H1 (cell line): ENCODE measurements around the gene PTPRD. TPM values are rescaled to one million over a fixed set of nuclear protein-coding genes. Genes with fewer than 3 reads are reported as not detected.

Experiments
- CTCF ChIA-PET: fragments of 300-600 bp; sonication (Branson Sonifier 250); formaldehyde crosslinking; loops from one replicate; lab custom pipeline; 2021; ENCODE audit not compliant: partially characterized antibody; lab: Charles Lee
- POLR2A ChIA-PET: fragments of 300-600 bp; sonication (Branson Sonifier 250); formaldehyde crosslinking; loops from one replicate; lab custom pipeline; 2021; ENCODE audit warnings: inconsistent platforms; ENCODE audit not compliant: partially characterized antibody; lab: Charles Lee
- DNase-seq, 2 experiments: peaks; one replicate each; pipeline versions ENCODE4 v3.0.0 to v3.0.0-alpha.2; 2010 to 2022; ENCODE audit warnings: low spot score in 2 of 2, low read depth in 1 of 2, mixed read lengths in 1 of 2
- FAIRE-seq: peaks from 2 replicates; lab custom pipeline; 2011; peaks lifted over from hg19 to GRCh38; lab: Jason Lieb, UNC
- H2AFZ ChIP-seq: 2 replicates; pipeline ENCODE4 v1.8.1; 2012; ENCODE audit warnings: low read length, inconsistent platforms
- H2AK5ac ChIP-seq: 2 replicates; pipeline ENCODE4 v1.6.1; 2013; ENCODE audit warnings: low read depth, low read length
- H2BK120ac ChIP-seq: replicated peaks from 2 replicates; pipeline ENCODE3; 2013; ENCODE audit warnings: low read depth, low read length, inconsistent platforms
- H2BK12ac ChIP-seq: 2 replicates; pipeline ENCODE4 v1.6.1; 2013; ENCODE audit warnings: low read depth, low read length
- H2BK15ac ChIP-seq: 2 replicates; pipeline ENCODE4 v1.6.1; 2013; ENCODE audit warnings: low read length
- H2BK20ac ChIP-seq: 2 replicates; pipeline ENCODE4 v1.6.1; 2013; ENCODE audit warnings: low read length
- H2BK5ac ChIP-seq: 2 replicates; pipeline ENCODE4 v1.6.1; 2013; ENCODE audit warnings: low read depth, low read length
- H3K14ac ChIP-seq: 2 replicates; pipeline ENCODE4 v1.6.1; 2013; ENCODE audit warnings: inconsistent platforms; ENCODE audit not compliant: insufficient read length
- H3K18ac ChIP-seq: 2 replicates; pipeline ENCODE4 v1.6.1; 2013; ENCODE audit warnings: low read length; ENCODE audit errors: extremely low read depth
- H3K23ac ChIP-seq: 2 replicates; pipeline ENCODE4 v1.6.1; 2013; ENCODE audit warnings: inconsistent platforms; ENCODE audit not compliant: insufficient read length
- H3K23me2 ChIP-seq: 2 replicates; pipeline ENCODE4 v1.6.1; 2013; ENCODE audit warnings: low read depth, low read length
- H3K27ac ChIP-seq: 2 replicates; pipeline ENCODE4 v1.6.1; 2011; ENCODE audit warnings: low read depth, low read length, inconsistent platforms
- H3K27me3 ChIP-seq, 4 experiments: replicated peaks in 1 of 4; 1 replicate in 1 of 4; 2 replicates in 3 of 4; pipeline versions ENCODE4 v1.6.1 to v1.8.1; 2011 to 2013; ENCODE audit warnings: low read length in 3 of 4, mild to moderate bottlenecking in 3 of 4, inconsistent platforms in 2 of 4, mixed read lengths in 2 of 4, moderate library complexity in 1 of 4; ENCODE audit not compliant: control insufficient read depth in 3 of 4, insufficient read depth in 3 of 4; ENCODE audit errors: extremely low read depth in 1 of 4
- H3K36me3 ChIP-seq, 4 experiments: 2 replicates each; pipeline versions ENCODE4 v1.6.1 to v1.8.1; 2011 to 2013; ENCODE audit warnings: mild to moderate bottlenecking in 4 of 4, low read length in 3 of 4, moderate library complexity in 2 of 4, control low read depth in 1 of 4, inconsistent platforms in 1 of 4; ENCODE audit not compliant: insufficient read depth in 4 of 4, control insufficient read depth in 2 of 4
- H3K4ac ChIP-seq: replicated peaks from 2 replicates; pipeline ENCODE3; 2013; ENCODE audit warnings: low read length, low read depth, mixed read lengths, inconsistent platforms; ENCODE audit not compliant: insufficient read length
- H3K4me1 ChIP-seq, 4 experiments: replicated peaks in 1 of 4; 1 replicate in 1 of 4; 2 replicates in 3 of 4; pipeline versions ENCODE4 v1.6.1 to v1.8.1; 2011 to 2013; ENCODE audit warnings: low read length in 3 of 4, inconsistent platforms in 2 of 4, mixed read lengths in 1 of 4; ENCODE audit not compliant: insufficient read depth in 4 of 4, control insufficient read depth in 3 of 4
- H3K4me2 ChIP-seq, 2 experiments: 2 replicates each; pipeline versions ENCODE4 v1.6.1 to v1.8.1; 2011 to 2013; ENCODE audit warnings: low read depth in 2 of 2, low read length in 2 of 2, control low read depth in 1 of 2, inconsistent platforms in 1 of 2, mild to moderate bottlenecking in 1 of 2; ENCODE audit not compliant: insufficient read depth in 1 of 2
- H3K4me3 ChIP-seq, 4 experiments: fragments of 200-600, 300-600 bp in 1 of 4; sonication (generic), shearing (Covaris generic), sonication (Bioruptor Twin) in 1 of 4; 2 replicates each; pipeline versions ENCODE4 v1.5.1 to v1.8.1; 2011 to 2016; ENCODE audit warnings: low read length in 4 of 4, low read depth in 3 of 4, control low read depth in 2 of 4, inconsistent platforms in 2 of 4, mild to moderate bottlenecking in 2 of 4, mixed read lengths in 1 of 4, moderate library complexity in 1 of 4; ENCODE audit not compliant: insufficient read depth in 2 of 4; ENCODE audit errors: extremely low read depth in 1 of 4
- H3K56ac ChIP-seq: replicated peaks from 2 replicates; pipeline ENCODE3; 2013; ENCODE audit warnings: low read depth, mild to moderate bottlenecking, mixed read lengths, low read length, inconsistent platforms; ENCODE audit not compliant: insufficient read length
- H3K79me1 ChIP-seq: 2 replicates; pipeline ENCODE4 v1.6.1; 2013; ENCODE audit warnings: low read depth, low read length, control low read depth
- H3K79me2 ChIP-seq, 2 experiments: 2 replicates each; pipeline versions ENCODE4 v1.6.1 to v1.8.1; 2012 to 2013; ENCODE audit warnings: low read length in 2 of 2, mild to moderate bottlenecking in 2 of 2, inconsistent platforms in 1 of 2; ENCODE audit not compliant: insufficient read depth in 2 of 2, control insufficient read depth in 1 of 2
- H3K9ac ChIP-seq, 4 experiments: replicated peaks in 1 of 4; 1 replicate in 1 of 4; 2 replicates in 3 of 4; pipeline versions ENCODE4 v1.6.1 to v1.8.1; 2011 to 2013; ENCODE audit warnings: low read depth in 3 of 4, low read length in 3 of 4, control low read depth in 2 of 4, mild to moderate bottlenecking in 2 of 4, moderate library complexity in 2 of 4, inconsistent platforms in 1 of 4; ENCODE audit errors: extremely low read depth in 1 of 4
- H3K9me3 ChIP-seq, 2 experiments: 2 replicates each; pipeline versions ENCODE4 v1.6.1 to v1.8.1; 2012 to 2013; ENCODE audit warnings: mild to moderate bottlenecking in 2 of 2, moderate library complexity in 2 of 2, control low read depth in 1 of 2, inconsistent platforms in 1 of 2, low read depth in 1 of 2, low read length in 1 of 2, mixed read lengths in 1 of 2; ENCODE audit not compliant: insufficient read depth in 2 of 2
- H4K20me1 ChIP-seq, 2 experiments: replicated peaks in 1 of 2; 2 replicates each; pipeline versions ENCODE3 to v1.8.1; 2011 to 2013; ENCODE audit warnings: inconsistent platforms in 2 of 2, low read length in 2 of 2, mild to moderate bottlenecking in 1 of 2; ENCODE audit not compliant: insufficient read depth in 2 of 2, control insufficient read depth in 1 of 2
- H4K5ac ChIP-seq: 2 replicates; pipeline ENCODE4 v1.6.1; 2013; ENCODE audit warnings: low read length, low read depth, mixed read lengths, inconsistent platforms; ENCODE audit not compliant: insufficient read length
- H4K8ac ChIP-seq: 2 replicates; pipeline ENCODE4 v1.8.0; 2013; ENCODE audit warnings: mild to moderate bottlenecking, moderate library complexity, low read length, inconsistent platforms; ENCODE audit not compliant: insufficient read depth; ENCODE audit errors: extremely low read depth
- H4K91ac ChIP-seq: replicated peaks from 2 replicates; pipeline ENCODE3; 2013; ENCODE audit warnings: low read length, mixed read lengths, inconsistent platforms; ENCODE audit not compliant: insufficient read length
- BRCA1 ChIP-seq: IDR thresholded peaks from 2 replicates; pipeline ENCODE4 v1.6.1; 2012; ENCODE audit warnings: low read depth, low read length, improper control_type of control experiment
- WGBS, 2 experiments: shearing (Covaris generic) in 1 of 2; methylation state at CpG; one replicate each; pipeline versions ENCODE4 v1.1.6 to v1.1.7; 2013 to 2015; ENCODE audit warnings: low lambda C conversion rate in 2 of 2, mixed read lengths in 2 of 2, inconsistent platforms in 1 of 2, low coverage in 1 of 2, missing lambda C conversion rate in 1 of 2; ENCODE audit not compliant: insufficient replicate concordance in 2 of 2, insufficient coverage in 1 of 2, insufficient read length in 1 of 2; ENCODE audit errors: extremely low coverage in 1 of 2, missing lambda C conversion rate in 1 of 2; 5-methylcytosine and 5-hydroxymethylcytosine counted together
- polyA plus RNA-seq, 7 experiments: library from polyadenylated mRNA; depleted of rRNA in 3 of 7; stranded (reverse) in 5 of 7; unstranded in 2 of 7; fragments of >200 nt in 5 of 7; fragments of 200-250 nt in 2 of 7; gene quantifications; 1 replicate in 5 of 7; 2 replicates in 1 of 7; 4 replicates in 1 of 7; pipeline versions ENCODE4 v1.2.1 to v1.2.3, GENCODE V29; 2011 to 2013; ENCODE audit warnings: missing spikeins in 2 of 7, mixed read lengths in 2 of 7
- total RNA-seq: library from RNA; stranded (reverse); fragmentation: NEBNext Ultra II Directional; extraction: Animal tissue kit (Norgen Biotek cat#: 25700); gene quantifications from 2 replicates; pipeline ENCODE4 v1.2.1, GENCODE V29; 2021

PTPRD gene
- total and polyA plus RNA-seq, 2 of the 8 experiments (the other 6 are each of a cell fraction or from before 2014, with no cell fraction given) = 17.2 to 77.0 TPM

- Histone ChIP-seq H3K4me1 (no peaks in the 10 kb centered on the region), H3K79me2 (no peaks in the 10 kb centered on the region), H3K36me3 (no peaks in the 10 kb centered on the region), H4K8ac (no peak overlapping the region), H4K5ac (no peak overlapping the region), H3K14ac (no peak overlapping the region), H2BK120ac (no peak overlapping the region), H3K9me3 (no peaks in the 10 kb centered on the region), H2BK20ac (no peak overlapping the region), H3K23ac (no peak overlapping the region), H3K4me2 (no peak overlapping the region), H3K27me3 (no peaks in the 10 kb centered on the region), H4K91ac (no peak overlapping the region), H2BK5ac (no peak overlapping the region), H4K20me1 (no peaks in the 10 kb centered on the region), H2AK5ac (no peak overlapping the region), H3K79me1 (no peaks in the 10 kb centered on the region), H3K4ac (no peak overlapping the region), H2AFZ (no peak overlapping the region), H3K18ac (no peak overlapping the region), H2BK15ac (no peak overlapping the region), H3K23me2 (no peaks in the 10 kb centered on the region), H3K4me3 (no peak overlapping the region), H2BK12ac (no peak overlapping the region), H3K56ac (no peak overlapping the region), H3K27ac (no peak overlapping the region), H3K9ac (no peak overlapping the region)
- WGBS, 2 experiments = 57% methylated on average over 4 of the region's 4 CpGs; no CpG with 5 or more reads in 1 of the 2 experiments
- DNase-seq (no peak), FAIRE-seq (no peak)
- ChIA-PET POLR2A (no interaction called here), CTCF (interaction anchor here (0.6 to 1.6 kb wide), 13 partner anchors 9 to 277 kb away, joined by 3 to 7 read pairs (median 3); no protein-coding TSS in a partner anchor)
- TF ChIP-seq BRCA1 = no peak
These were observed 338.6 kb downstream of the PTPRD start for GRCh38 chr9:10274175-10274574.
